Measurements from ENCODE around the gene GRB10.

DNA sequence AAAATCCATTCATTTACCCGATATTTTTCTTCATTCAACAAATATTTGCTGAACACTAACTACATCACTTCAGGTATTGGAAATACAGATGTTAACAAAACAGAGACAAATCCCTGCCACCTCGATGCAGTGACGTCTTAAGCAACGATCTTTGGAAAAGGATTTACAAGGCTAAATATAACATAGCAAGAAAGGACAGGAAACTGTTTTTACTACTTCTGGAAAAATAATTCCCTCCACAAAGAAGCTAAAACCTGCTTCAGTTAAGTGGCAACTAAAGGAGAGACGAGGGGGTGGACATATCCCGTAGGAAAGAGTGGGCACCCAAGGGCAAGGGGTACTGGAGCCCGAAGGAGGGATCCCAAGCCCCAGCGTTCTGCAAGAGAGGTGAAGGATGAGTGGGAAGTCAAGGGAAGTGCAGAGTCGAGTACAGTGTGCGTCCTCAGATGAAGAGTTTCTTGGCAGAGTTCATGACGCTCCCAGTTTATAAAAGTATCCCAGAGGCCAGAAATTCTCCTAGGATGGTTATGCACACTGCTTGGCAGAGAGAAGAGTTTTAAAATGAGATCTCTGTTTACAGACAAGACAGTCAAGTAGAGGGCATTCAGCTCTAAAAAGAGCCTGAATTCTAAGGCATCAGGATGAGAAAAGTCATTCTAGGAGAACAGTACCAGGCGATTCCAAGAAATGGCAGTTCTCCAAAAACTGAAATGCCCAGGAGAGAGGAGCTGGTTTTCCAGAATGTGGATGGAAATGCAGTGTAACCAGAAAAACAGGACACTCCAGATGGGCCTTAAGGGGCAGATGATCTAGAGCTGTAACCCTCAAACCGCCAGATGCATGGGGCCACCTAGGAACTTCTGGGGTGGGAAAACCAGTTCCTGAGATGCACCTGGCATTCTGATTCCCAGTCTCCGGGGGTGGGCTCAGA, 97.3 kb downstream of the GRB10 start:
- TF ChIP-seq, protein P1, sequence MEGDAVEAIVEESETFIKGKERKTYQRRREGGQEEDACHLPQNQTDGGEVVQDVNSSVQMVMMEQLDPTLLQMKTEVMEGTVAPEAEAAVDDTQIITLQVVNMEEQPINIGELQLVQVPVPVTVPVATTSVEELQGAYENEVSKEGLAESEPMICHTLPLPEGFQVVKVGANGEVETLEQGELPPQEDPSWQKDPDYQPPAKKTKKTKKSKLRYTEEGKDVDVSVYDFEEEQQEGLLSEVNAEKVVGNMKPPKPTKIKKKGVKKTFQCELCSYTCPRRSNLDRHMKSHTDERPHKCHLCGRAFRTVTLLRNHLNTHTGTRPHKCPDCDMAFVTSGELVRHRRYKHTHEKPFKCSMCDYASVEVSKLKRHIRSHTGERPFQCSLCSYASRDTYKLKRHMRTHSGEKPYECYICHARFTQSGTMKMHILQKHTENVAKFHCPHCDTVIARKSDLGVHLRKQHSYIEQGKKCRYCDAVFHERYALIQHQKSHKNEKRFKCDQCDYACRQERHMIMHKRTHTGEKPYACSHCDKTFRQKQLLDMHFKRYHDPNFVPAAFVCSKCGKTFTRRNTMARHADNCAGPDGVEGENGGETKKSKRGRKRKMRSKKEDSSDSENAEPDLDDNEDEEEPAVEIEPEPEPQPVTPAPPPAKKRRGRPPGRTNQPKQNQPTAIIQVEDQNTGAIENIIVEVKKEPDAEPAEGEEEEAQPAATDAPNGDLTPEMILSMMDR (IDR thresholded peaks at IDR 0.05; ENCODE audit: low read depth, low read length) = no peak
- TF ChIP-seq EZH2phosphoT487 (IDR thresholded peaks at IDR 0.05; ENCODE audit: low read depth) = no peak
